ENCODE results near the gene MYT1. TPM values are rescaled to one million over a fixed set of nuclear protein-coding genes. Genes with fewer than 3 reads are reported as not detected.
"Not testable (repeated sequence)": the region's sequence is repeated elsewhere in the genome, so short reads cannot be mapped to it uniquely, and the experiment has no call there.

The MYT1 gene
- total and polyA plus RNA-seq, 9 of the 15 experiments (the other 6 are each of a cell fraction or from before 2014, with no cell fraction given), result 0.02 to 0.12 (median 0.06) TPM; not detected in 4

DNA sequence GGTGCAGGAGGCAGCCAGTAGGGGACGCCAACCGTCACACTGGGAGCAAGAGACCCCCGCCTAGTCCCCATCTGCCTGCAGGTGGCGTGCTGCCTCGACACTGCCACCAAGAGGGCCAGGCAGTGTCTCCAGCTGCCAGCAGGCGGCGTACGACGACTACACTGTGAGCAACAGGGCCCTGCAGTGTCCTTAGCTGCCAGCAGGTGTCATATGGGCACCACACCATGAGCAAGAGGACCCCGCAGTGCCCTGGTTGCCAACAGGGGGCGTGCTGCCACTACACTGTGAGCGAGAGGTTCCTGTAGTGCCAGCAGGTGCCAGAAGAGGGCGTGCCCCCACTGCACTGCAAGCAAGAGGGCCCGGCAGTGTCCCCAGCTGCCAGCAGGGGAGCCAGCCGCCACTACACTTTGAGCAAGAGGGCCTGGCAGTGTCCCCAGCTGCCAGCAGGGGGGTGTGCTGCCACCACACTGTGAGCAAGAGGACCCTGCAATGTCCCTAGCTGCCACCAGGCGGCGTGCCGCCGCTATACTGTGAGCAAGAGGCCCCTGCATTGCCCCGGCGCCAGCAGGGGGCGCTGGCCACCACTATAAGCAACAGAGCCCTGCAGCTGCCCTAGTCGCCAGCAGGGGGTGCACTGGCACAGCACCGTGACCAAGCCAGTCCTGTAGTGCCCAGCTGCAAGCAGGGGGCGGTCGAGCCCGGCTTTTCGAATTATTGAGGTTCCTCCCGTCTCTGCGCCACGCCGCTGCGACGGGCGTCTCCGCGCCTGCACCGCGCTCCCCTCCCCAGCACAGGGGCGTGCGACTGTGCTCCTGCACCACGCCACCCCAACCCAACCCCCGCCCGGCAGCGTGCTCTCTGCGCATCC, 121.6 kb downstream of the MYT1 start (continued):
- TF ChIP-seq FOXP4 (CRISPR knock-in tag; IDR thresholded peaks at IDR 0.05; ENCODE audit: borderline replicate concordance) (peak; percentile 87; the same call in 1 of the 2 replicates), CBX3 (IDR thresholded peaks at IDR 0.05; ENCODE audit: borderline replicate concordance in 1 of 2, low read length in 2 of 2) (peak in 1 of 2 experiments; percentile 70; a peak in 2 of 3 replicates), RB1 (IDR thresholded peaks at IDR 0.05; ENCODE audit: low read depth) (peak; percentile 88), DMBX1 (CRISPR knock-in tag; IDR thresholded peaks at IDR 0.05; ENCODE audit: borderline replicate concordance) (peak; percentile 66; the same call in 1 of the 2 replicates), FIP1L1 (IDR thresholded peaks at IDR 0.05; ENCODE audit: low read depth, low read length, poor library complexity, severe bottlenecking) (peak; percentile 94), ATF3 (CRISPR knock-in tag; conservative IDR thresholded peaks at IDR 0.05) (peak; percentile 60; the same call in 1 of the 2 replicates), XRCC5 (IDR thresholded peaks at IDR 0.05; ENCODE audit: low read depth, low read length) (peak; percentile 80), DEAF1 (CRISPR knock-in tag; IDR thresholded peaks at IDR 0.05) (peak; percentile 97), CBFB (CRISPR knock-in tag; IDR thresholded peaks at IDR 0.05) (peak; percentile 93), ZNF431 (CRISPR knock-in tag; IDR thresholded peaks at IDR 0.05) (0 out of 2 replicates have a peak, but pooled peaks have one; percentile 36), NFRKB (IDR thresholded peaks at IDR 0.05; ENCODE audit: low read depth) (peak; percentile 31; the same call in 1 of the 2 replicates), NCOR1 (IDR thresholded peaks at IDR 0.05) (peak; percentile 51), KLF16 (IDR thresholded peaks at IDR 0.05) (peak; percentile 49; the same call in 1 of the 2 replicates), TOE1 (IDR thresholded peaks at IDR 0.05; ENCODE audit: borderline replicate concordance) (peak; percentile 85), GABPB1 (CRISPR knock-in tag; IDR thresholded peaks at IDR 0.05) (peak; percentile 76), MYC (IDR thresholded peaks at IDR 0.05; ENCODE audit: low read depth, low read length) (peak; percentile 35; the same call in 1 of the 2 replicates), ZNF586 (CRISPR knock-in tag; conservative IDR thresholded peaks at IDR 0.05) (0 out of 2 replicates have a peak, but pooled peaks have one; percentile 12)
- not testable (repeated sequence) for TF ChIP-seq ATF3 (IDR thresholded peaks at IDR 0.05); TOE1 (CRISPR knock-in tag; IDR thresholded peaks at IDR 0.05; ENCODE audit: borderline replicate concordance, low read depth); MYC (CRISPR knock-in tag; IDR thresholded peaks at IDR 0.05; ENCODE audit: borderline replicate concordance, low read depth)
- TF ChIP-seq, protein P1, sequence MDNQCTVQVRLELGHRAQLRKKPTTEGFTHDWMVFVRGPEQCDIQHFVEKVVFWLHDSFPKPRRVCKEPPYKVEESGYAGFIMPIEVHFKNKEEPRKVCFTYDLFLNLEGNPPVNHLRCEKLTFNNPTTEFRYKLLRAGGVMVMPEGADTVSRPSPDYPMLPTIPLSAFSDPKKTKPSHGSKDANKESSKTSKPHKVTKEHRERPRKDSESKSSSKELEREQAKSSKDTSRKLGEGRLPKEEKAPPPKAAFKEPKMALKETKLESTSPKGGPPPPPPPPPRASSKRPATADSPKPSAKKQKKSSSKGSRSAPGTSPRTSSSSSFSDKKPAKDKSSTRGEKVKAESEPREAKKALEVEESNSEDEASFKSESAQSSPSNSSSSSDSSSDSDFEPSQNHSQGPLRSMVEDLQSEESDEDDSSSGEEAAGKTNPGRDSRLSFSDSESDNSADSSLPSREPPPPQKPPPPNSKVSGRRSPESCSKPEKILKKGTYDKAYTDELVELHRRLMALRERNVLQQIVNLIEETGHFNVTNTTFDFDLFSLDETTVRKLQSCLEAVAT (IDR thresholded peaks at IDR 0.05), result peak in 1 of 2 experiments; percentile 98; a peak in 2 of 4 replicates
